K562 (cell line): ENCODE results near the gene DNPEP. TPM values are rescaled to one million over a fixed set of nuclear protein-coding genes. Genes with fewer than 3 reads are reported as not detected.

Source experiments
- ATAC-seq: fragments of 200-7000 bp; cut with Tn5 transposase; 3 replicates; pipeline ENCODE4 v1.9.1; 2020; ENCODE audit warnings: moderate library complexity
- BruUV-seq: library from RNA; stranded (reverse); fragments of 400-500 nt; replicated peaks from 2 replicates; lab custom pipeline; 2021; lab: Mats Ljungman, UMichigan
- CTCF ChIA-PET: fragments of 300-600 bp; formaldehyde crosslinking; extraction: SDS; loops from one replicate; lab custom pipeline; 2021; ENCODE audit warnings: low intra/inter-chr PET ratio; lab: Yijun Ruan, JAX
- POLR2A ChIA-PET: fragments of 300-600, 350-650 bp; sonication (Branson Sonifier 250); formaldehyde crosslinking; extraction: SDS; loops from one replicate; lab custom pipeline; 2021; ENCODE audit warnings: antibody characterized with exemption, inconsistent platforms; lab: Yijun Ruan, JAX
- DNase-seq, 4 experiments: peaks; one replicate each; pipeline versions ENCODE4 v3.0.0 to v3.0.0-alpha.2; 2011 to 2018; ENCODE audit warnings: low spot score in 3 of 4, mixed read lengths in 3 of 4; ENCODE audit errors: extremely low read depth in 1 of 4
- FAIRE-seq: peaks from 2 replicates; lab custom pipeline; 2011; peaks lifted over from hg19 to GRCh38; lab: Jason Lieb, UNC
- H2AFZ ChIP-seq: 2 replicates; pipeline ENCODE4 v1.6.0; 2011; ENCODE audit warnings: low read depth, low read length, control low read depth, inconsistent platforms
- H3K27ac ChIP-seq: fragments of 200-600 bp; 3 replicates; pipeline ENCODE4 v1.8.0; 2011; ENCODE audit warnings: low read depth, mild to moderate bottlenecking, control low read depth, inconsistent platforms, low read length, moderate library complexity, mixed read lengths; ENCODE audit errors: extremely low read depth
- H3K27me3 ChIP-seq, 2 experiments: fragments of 300-600 bp in 1 of 2; 2 replicates in 1 of 2; 3 replicates in 1 of 2; pipeline versions ENCODE4 v1.6.0 to v1.8.0; 2011; ENCODE audit warnings: inconsistent platforms in 2 of 2, low read length in 2 of 2, mild to moderate bottlenecking in 1 of 2, mixed read lengths in 1 of 2, moderate library complexity in 1 of 2; ENCODE audit not compliant: control insufficient read depth in 2 of 2, insufficient read depth in 2 of 2
- H3K36me3 ChIP-seq: fragments of 300-600 bp; 3 replicates; pipeline ENCODE4 v1.8.0; 2011; ENCODE audit warnings: mild to moderate bottlenecking, low read length, inconsistent platforms; ENCODE audit not compliant: control insufficient read depth, insufficient read depth
- H3K4me1 ChIP-seq, 2 experiments: fragments of 200-600 bp in 1 of 2; replicated peaks in 1 of 2; 2 replicates in 1 of 2; 3 replicates in 1 of 2; pipeline versions ENCODE4 v1.5.1 to v1.8.0; 2011; ENCODE audit warnings: inconsistent platforms in 2 of 2, low read length in 2 of 2, mild to moderate bottlenecking in 1 of 2, mixed read lengths in 1 of 2, moderate library complexity in 1 of 2; ENCODE audit not compliant: control insufficient read depth in 2 of 2, insufficient read depth in 2 of 2
- H3K4me2 ChIP-seq: 2 replicates; pipeline ENCODE4 v1.6.1; 2011; ENCODE audit warnings: low read length, control low read depth, inconsistent platforms, mixed read lengths; ENCODE audit not compliant: insufficient read depth
- H3K4me3 ChIP-seq: fragments of 200-600 bp; sonication (generic), shearing (Covaris generic); 2 replicates; pipeline ENCODE4 v1.5.1; 2016; ENCODE audit warnings: control low read depth, inconsistent platforms
- H3K79me2 ChIP-seq: fragments of 200-600 bp; 3 replicates; pipeline ENCODE4 v1.8.0; 2011; ENCODE audit warnings: low read length, inconsistent platforms; ENCODE audit not compliant: control insufficient read depth, insufficient read depth
- H3K9ac ChIP-seq, 2 experiments: 2 replicates each; pipeline versions ENCODE4 v1.6.0 to v1.6.1; 2011; ENCODE audit warnings: low read depth in 2 of 2, low read length in 2 of 2, control low read depth in 1 of 2, inconsistent platforms in 1 of 2, mild to moderate bottlenecking in 1 of 2, mixed read lengths in 1 of 2; ENCODE audit not compliant: insufficient read depth in 1 of 2
- H3K9me1 ChIP-seq: one replicate; pipeline ENCODE4 v1.6.0; 2011; ENCODE audit warnings: inconsistent platforms, mild to moderate bottlenecking, low read length, moderate library complexity; ENCODE audit not compliant: control insufficient read depth, insufficient read depth
- H3K9me3 ChIP-seq: replicated peaks from 2 replicates; pipeline ENCODE4 v1.5.1; 2011; ENCODE audit warnings: low read depth, low read length, inconsistent platforms; ENCODE audit not compliant: control insufficient read depth, insufficient read depth
- H4K20me1 ChIP-seq: replicated peaks from 2 replicates; pipeline ENCODE4 v1.6.1; 2011; ENCODE audit warnings: low read length, inconsistent platforms, mixed read lengths; ENCODE audit not compliant: control insufficient read depth, insufficient read depth
- GABPB1 ChIP-seq: sonication (generic); formaldehyde crosslinking; IDR thresholded peaks from 2 replicates; pipeline ENCODE4 v1.8.0; 2022; ENCODE audit warnings: mild to moderate bottlenecking, missing genetic modification reagents
- SLC30A9 ChIP-seq: fragments of 250-450 bp; sonication (Bioruptor Pico); IDR thresholded peaks from 2 replicates; pipeline ENCODE4 v1.8.0; 2022; ENCODE audit warnings: mild to moderate bottlenecking, moderate library complexity
- THRAP3 ChIP-seq: fragments of 450-650 bp; IDR thresholded peaks from 2 replicates; pipeline ENCODE4 v1.6.1; 2016; ENCODE audit warnings: mild to moderate bottlenecking, inconsistent platforms, borderline replicate concordance
- ZNF282 ChIP-seq: sonication (generic); formaldehyde crosslinking; IDR thresholded peaks from 2 replicates; pipeline ENCODE4 v1.8.1; 2023; ENCODE audit warnings: missing genetic modification reagents
- WGBS: fragments of 100-300 bp; shearing (Covaris generic); methylation state at CpG from one replicate; pipeline ENCODE4 v1.1.6; 2016; ENCODE audit warnings: low coverage, mixed read lengths; ENCODE audit not compliant: insufficient coverage; ENCODE audit errors: missing lambda C conversion rate; 5-methylcytosine and 5-hydroxymethylcytosine counted together
- in situ Hi-C: fragments of 300-500 bp; cut with MboI; formaldehyde crosslinking; loops from 4 replicates; pipeline ENCODE4 v1.15.0; 2018; ENCODE audit warnings: inconsistent platforms, mixed read lengths
- intact Hi-C: fragments of 100-400 bp; cut with micrococcal nuclease; formaldehyde crosslinking; loops from 2 replicates; pipeline ENCODE4 v1.14.2; 2022
- polyA plus RNA-seq, 8 experiments: library from polyadenylated mRNA; depleted of rRNA in 4 of 8; stranded (reverse) in 5 of 8; unstranded in 3 of 8; fragments of >200 nt; fragmentation: Nextera tagmentation in 2 of 8; fragmentation: Illumina TruSeq in 1 of 8; extraction: Ambion mirVana in 2 of 8; extraction: Trizol in 1 of 8; gene quantifications; 2 replicates each; pipeline versions ENCODE4 v1.2.1 to v1.2.3, GENCODE V29; 2011 to 2014; ENCODE audit warnings: inconsistent platforms in 1 of 8, missing spikeins in 1 of 8
- total RNA-seq, 7 experiments: library from RNA; depleted of rRNA in 6 of 7; stranded (reverse); fragments of >200 nt in 6 of 7; fragmentation: Illumina TruSeq in 2 of 7; extraction: Trizol in 2 of 7; gene quantifications; 2 replicates each; pipeline versions ENCODE4 v1.2.1 to v1.2.3, GENCODE V29; 2011 to 2021; ENCODE audit warnings: low replicate concordance in 1 of 7
- TF ChIP-seq, protein P1 (sequence below): fragments of 250-450 bp; sonication (Bioruptor Pico); IDR thresholded peaks from 2 replicates; pipeline ENCODE4 v1.4.0; 2020
- TF ChIP-seq, protein P2 (sequence below): fragments of 450-650 bp; IDR thresholded peaks from 2 replicates; pipeline ENCODE4 v1.6.1; 2016; ENCODE audit warnings: low read depth, mild to moderate bottlenecking, moderate library complexity
- TF ChIP-seq, protein P3 (sequence below): fragments of 250-450 bp; sonication (Bioruptor Pico); IDR thresholded peaks from 2 replicates; pipeline ENCODE4 v1.4.0; 2020

DNPEP gene
- total and polyA plus RNA-seq, 9 of the 15 experiments (the other 6 are each of a cell fraction or from before 2014, with no cell fraction given), result 34.6 to 71.4 (median 45.5) TPM

DNA sequence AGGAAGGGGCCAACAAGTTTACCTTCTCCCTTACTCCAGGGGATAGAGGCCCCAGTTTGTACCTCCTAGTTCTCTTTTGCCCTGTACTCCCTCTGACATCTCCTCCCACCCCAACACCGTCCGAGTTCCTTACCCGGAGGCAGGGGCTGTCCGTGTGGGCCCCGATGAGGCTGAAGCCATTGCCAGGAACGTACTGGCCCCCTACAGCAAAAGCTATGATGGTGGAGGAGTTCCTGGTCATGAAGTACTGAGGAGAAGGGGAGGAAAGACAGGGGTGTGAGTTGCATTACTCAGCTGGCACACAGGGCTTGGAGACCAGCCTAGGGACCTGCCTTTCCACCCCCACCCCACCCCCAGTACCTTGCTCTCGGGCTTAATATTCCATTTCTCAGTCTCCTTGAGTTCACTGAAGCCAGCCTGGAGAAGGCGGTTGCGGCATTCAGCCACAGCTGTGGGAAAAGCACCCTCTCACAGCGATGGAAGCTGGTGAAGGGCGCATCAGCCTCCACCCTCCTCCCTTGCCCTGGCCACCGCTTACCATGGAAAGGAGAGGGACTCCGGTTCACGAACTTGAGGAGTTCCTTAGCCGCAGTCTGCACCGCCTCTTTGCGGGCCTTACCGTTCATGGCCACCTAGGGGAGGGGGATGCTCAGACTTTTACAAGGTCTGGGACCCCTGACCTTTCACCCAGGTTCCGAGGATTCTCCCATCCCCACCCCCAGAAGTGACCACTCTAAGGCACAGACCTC is 1.0 kb downstream of the DNPEP start:
- Histone ChIP-seq H3K36me3 (peaks cover 48% of the 10 kb centered on the region; the same call in 2 of the 3 replicates), H4K20me1 (no peaks in the 10 kb centered on the region), H3K79me2 (peaks cover 10% of the 10 kb centered on the region), H3K9me1 (peaks cover 10% of the 10 kb centered on the region), H3K27me3 (no peaks in the 10 kb centered on the region), H3K4me2 (peak overlapping the region; percentile 85), H3K4me1 (peaks cover 17 to 31% of the 10 kb centered on the region in 2 experiments; a peak in 4 of 5 replicates), H3K9me3 (no peaks in the 10 kb centered on the region), H3K9ac (peak overlapping the region; percentile 82 to 88), H2AFZ (0 out of 2 replicates have a peak overlapping the region, but pooled peaks have one; percentile 90), H3K27ac (peak overlapping the region; percentile 89), H3K4me3 (peak overlapping the region; percentile 85)
- WGBS, result 61% methylated on average over 12 of the region's 19 CpGs
- TF ChIP-seq, protein P1, sequence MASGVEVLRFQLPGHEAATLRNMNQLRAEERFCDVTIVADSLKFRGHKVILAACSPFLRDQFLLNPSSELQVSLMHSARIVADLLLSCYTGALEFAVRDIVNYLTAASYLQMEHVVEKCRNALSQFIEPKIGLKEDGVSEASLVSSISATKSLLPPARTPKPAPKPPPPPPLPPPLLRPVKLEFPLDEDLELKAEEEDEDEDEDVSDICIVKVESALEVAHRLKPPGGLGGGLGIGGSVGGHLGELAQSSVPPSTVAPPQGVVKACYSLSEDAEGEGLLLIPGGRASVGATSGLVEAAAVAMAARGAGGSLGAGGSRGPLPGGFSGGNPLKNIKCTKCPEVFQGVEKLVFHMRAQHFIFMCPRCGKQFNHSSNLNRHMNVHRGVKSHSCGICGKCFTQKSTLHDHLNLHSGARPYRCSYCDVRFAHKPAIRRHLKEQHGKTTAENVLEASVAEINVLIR (CRISPR knock-in tag), result no peak
- TF ChIP-seq SLC30A9 (no peak), ZNF282 (CRISPR knock-in tag) (no peak), GABPB1 (CRISPR knock-in tag) (no peak), THRAP3 (no peak)
- TF ChIP-seq, protein P2, sequence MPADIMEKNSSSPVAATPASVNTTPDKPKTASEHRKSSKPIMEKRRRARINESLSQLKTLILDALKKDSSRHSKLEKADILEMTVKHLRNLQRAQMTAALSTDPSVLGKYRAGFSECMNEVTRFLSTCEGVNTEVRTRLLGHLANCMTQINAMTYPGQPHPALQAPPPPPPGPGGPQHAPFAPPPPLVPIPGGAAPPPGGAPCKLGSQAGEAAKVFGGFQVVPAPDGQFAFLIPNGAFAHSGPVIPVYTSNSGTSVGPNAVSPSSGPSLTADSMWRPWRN, result no peak
- TF ChIP-seq, protein P3, sequence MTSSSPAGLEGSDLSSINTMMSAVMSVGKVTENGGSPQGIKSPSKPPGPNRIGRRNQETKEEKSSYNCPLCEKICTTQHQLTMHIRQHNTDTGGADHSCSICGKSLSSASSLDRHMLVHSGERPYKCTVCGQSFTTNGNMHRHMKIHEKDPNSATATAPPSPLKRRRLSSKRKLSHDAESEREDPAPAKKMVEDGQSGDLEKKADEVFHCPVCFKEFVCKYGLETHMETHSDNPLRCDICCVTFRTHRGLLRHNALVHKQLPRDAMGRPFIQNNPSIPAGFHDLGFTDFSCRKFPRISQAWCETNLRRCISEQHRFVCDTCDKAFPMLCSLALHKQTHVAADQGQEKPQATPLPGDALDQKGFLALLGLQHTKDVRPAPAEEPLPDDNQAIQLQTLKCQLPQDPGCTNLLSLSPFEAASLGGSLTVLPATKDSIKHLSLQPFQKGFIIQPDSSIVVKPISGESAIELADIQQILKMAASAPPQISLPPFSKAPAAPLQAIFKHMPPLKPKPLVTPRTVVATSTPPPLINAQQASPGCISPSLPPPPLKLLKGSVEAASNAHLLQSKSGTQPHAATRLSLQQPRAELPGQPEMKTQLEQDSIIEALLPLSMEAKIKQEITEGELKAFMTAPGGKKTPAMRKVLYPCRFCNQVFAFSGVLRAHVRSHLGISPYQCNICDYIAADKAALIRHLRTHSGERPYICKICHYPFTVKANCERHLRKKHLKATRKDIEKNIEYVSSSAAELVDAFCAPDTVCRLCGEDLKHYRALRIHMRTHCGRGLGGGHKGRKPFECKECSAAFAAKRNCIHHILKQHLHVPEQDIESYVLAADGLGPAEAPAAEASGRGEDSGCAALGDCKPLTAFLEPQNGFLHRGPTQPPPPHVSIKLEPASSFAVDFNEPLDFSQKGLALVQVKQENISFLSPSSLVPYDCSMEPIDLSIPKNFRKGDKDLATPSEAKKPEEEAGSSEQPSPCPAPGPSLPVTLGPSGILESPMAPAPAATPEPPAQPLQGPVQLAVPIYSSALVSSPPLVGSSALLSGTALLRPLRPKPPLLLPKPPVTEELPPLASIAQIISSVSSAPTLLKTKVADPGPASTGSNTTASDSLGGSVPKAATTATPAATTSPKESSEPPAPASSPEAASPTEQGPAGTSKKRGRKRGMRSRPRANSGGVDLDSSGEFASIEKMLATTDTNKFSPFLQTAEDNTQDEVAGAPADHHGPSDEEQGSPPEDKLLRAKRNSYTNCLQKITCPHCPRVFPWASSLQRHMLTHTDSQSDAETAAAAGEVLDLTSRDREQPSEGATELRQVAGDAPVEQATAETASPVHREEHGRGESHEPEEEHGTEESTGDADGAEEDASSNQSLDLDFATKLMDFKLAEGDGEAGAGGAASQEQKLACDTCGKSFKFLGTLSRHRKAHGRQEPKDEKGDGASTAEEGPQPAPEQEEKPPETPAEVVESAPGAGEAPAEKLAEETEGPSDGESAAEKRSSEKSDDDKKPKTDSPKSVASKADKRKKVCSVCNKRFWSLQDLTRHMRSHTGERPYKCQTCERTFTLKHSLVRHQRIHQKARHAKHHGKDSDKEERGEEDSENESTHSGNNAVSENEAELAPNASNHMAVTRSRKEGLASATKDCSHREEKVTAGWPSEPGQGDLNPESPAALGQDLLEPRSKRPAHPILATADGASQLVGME, result no peak
- ChIA-PET CTCF (no interaction called here), POLR2A (interaction anchor here (0.9 to 1.3 kb wide), 2 partner anchors 8 to 16 kb away, joined by 5 to 6 read pairs; no protein-coding TSS in a partner anchor)
- no peak for FAIRE-seq
- ATAC-seq, result no peak
- intact Hi-C loops (no loop called here), in situ Hi-C loops (no loop called here)
- DNase-seq, result no peak
- BruUV-seq, result TSS peak; percentile 44
